Endothelial cell of umbilical vein (primary cell): ENCODE measurements around the gene SRGAP2. TPM values are rescaled to one million over a fixed set of nuclear protein-coding genes. Genes with fewer than 3 reads are reported as not detected.

Experiments used
- polyA plus RNA-seq, 4 experiments: library from polyadenylated mRNA; depleted of rRNA in 3 of 4; stranded (reverse) in 3 of 4; unstranded in 1 of 4; fragments of >200 nt; gene quantifications; 2 replicates each; pipeline versions ENCODE4 v1.2.1 to v1.2.3, GENCODE V29; 2011 to 2012; ENCODE audit warnings: missing spikeins in 1 of 4
- total RNA-seq: library from RNA; stranded (reverse); gene quantifications from 2 replicates; pipeline ENCODE4 v1.2.3, GENCODE V29; 2021

The SRGAP2 gene
- total and polyA plus RNA-seq, 2 donors (not counting 3 experiments of a cell fraction or from before 2014, with no cell fraction given) = 46.4 to 138 TPM

Other genes with a start within 250 kb of the SRGAP2 start
- gene RAB7B, start 200.1 kb upstream of the SRGAP2 start, total RNA-seq = not detected in 2 replicates
- 0.15 and 0.51 TPM in 2 replicates for gene RAB7B, start 200.1 kb upstream of the SRGAP2 start, polyA plus RNA-seq
- gene CTSE, start 179.6 kb upstream of the SRGAP2 start, total RNA-seq = not detected in 2 replicates
- 0.11 and 0.17 TPM in 2 replicates for gene CTSE, start 179.6 kb upstream of the SRGAP2 start, polyA plus RNA-seq
- not detected in 2 replicates for gene RHEX, start 150.4 kb upstream of the SRGAP2 start, total RNA-seq
- not detected in 2 replicates for gene RHEX, start 150.4 kb upstream of the SRGAP2 start, polyA plus RNA-seq
- gene AVPR1B, start 86.2 kb upstream of the SRGAP2 start, total RNA-seq = not detected in 2 replicates
- gene AVPR1B, start 86.2 kb upstream of the SRGAP2 start, polyA plus RNA-seq = not detected in 2 replicates
- gene FAM72A, start 702 bp upstream of the SRGAP2 start, total RNA-seq = 9.4 and 9.6 TPM in 2 replicates
- gene FAM72A, start 702 bp upstream of the SRGAP2 start, polyA plus RNA-seq = 3.4 and 3.6 TPM in 2 replicates